Neuronal stem cell (in vitro differentiated cells): ENCODE data around the gene CUL3.
"Not testable (repeated sequence)": the region's sequence is repeated elsewhere in the genome, so short reads cannot be mapped to it uniquely, and the experiment has no call there.

ENCODE experiments used
- DNase-seq: peaks from one replicate; pipeline ENCODE4 v3.0.0-alpha.2; 2013; ENCODE audit warnings: low spot score
- H2AFZ ChIP-seq: one replicate; pipeline ENCODE4 v1.6.1; 2013; ENCODE audit warnings: mild to moderate bottlenecking, low read length, inconsistent platforms
- H2AK5ac ChIP-seq: 2 replicates; pipeline ENCODE4 v1.6.1; 2013; ENCODE audit warnings: low read depth, mild to moderate bottlenecking, inconsistent platforms, low read length, moderate library complexity, mixed read lengths
- H2BK120ac ChIP-seq: 2 replicates; pipeline ENCODE4 v1.6.1; 2013; ENCODE audit warnings: low read depth, mild to moderate bottlenecking, inconsistent platforms, low read length, moderate library complexity, mixed read lengths
- H2BK12ac ChIP-seq: one replicate; pipeline ENCODE4 v1.6.1; 2013; ENCODE audit warnings: low read length, inconsistent platforms
- H2BK15ac ChIP-seq: 2 replicates; pipeline ENCODE4 v1.6.1; 2013; ENCODE audit warnings: mild to moderate bottlenecking, low read length, inconsistent platforms, mixed read lengths
- H2BK5ac ChIP-seq: one replicate; pipeline ENCODE4 v1.6.1; 2013; ENCODE audit warnings: inconsistent platforms, mild to moderate bottlenecking, low read length, moderate library complexity
- H3K14ac ChIP-seq: one replicate; pipeline ENCODE4 v1.6.1; 2013; ENCODE audit warnings: low read length, inconsistent platforms
- H3K18ac ChIP-seq: 2 replicates; pipeline ENCODE4 v1.6.1; 2013; ENCODE audit warnings: low read length, inconsistent platforms
- H3K23ac ChIP-seq: 2 replicates; pipeline ENCODE4 v1.6.1; 2013; ENCODE audit warnings: low read depth, mild to moderate bottlenecking, mixed read lengths, low read length, inconsistent platforms; ENCODE audit not compliant: poor library complexity
- H3K27ac ChIP-seq: replicated peaks from 3 replicates; pipeline ENCODE4 v1.5.1; 2013; ENCODE audit warnings: low read length, inconsistent platforms
- H3K27me3 ChIP-seq, 3 experiments: 2 replicates each; pipeline ENCODE4 v1.6.1; 2013; ENCODE audit warnings: low read length in 3 of 3, mild to moderate bottlenecking in 2 of 3, inconsistent platforms in 1 of 3, low read depth in 1 of 3, mixed read lengths in 1 of 3, moderate library complexity in 1 of 3; ENCODE audit not compliant: control insufficient read depth in 3 of 3, insufficient read depth in 3 of 3
- H3K36me3 ChIP-seq, 2 donors: replicated peaks in 1 of 2; 2 replicates each; pipeline ENCODE4 v1.6.1; 2013; ENCODE audit warnings: low read length in 2 of 2; ENCODE audit not compliant: control insufficient read depth in 2 of 2, insufficient read depth in 2 of 2
- H3K4ac ChIP-seq: 2 replicates; pipeline ENCODE4 v1.6.1; 2013; ENCODE audit warnings: inconsistent platforms, mild to moderate bottlenecking, low read length, moderate library complexity
- H3K4me1 ChIP-seq, 2 donors: 1 replicate in 1 of 2; 2 replicates in 1 of 2; pipeline ENCODE4 v1.6.1; 2013; ENCODE audit warnings: low read length in 2 of 2, low read depth in 1 of 2; ENCODE audit not compliant: control insufficient read depth in 2 of 2, insufficient read depth in 1 of 2
- H3K4me2 ChIP-seq: one replicate; pipeline ENCODE4 v1.6.1; 2013; ENCODE audit warnings: mild to moderate bottlenecking, low read length, inconsistent platforms; ENCODE audit not compliant: insufficient read depth, poor library complexity, severe bottlenecking
- H3K4me3 ChIP-seq, 2 donors: 2 replicates each; pipeline ENCODE4 v1.5.1; 2013; ENCODE audit warnings: low read length in 2 of 2, mild to moderate bottlenecking in 2 of 2, inconsistent platforms in 1 of 2, moderate library complexity in 1 of 2
- H3K79me1 ChIP-seq: one replicate; pipeline ENCODE4 v1.6.1; 2013; ENCODE audit warnings: low read depth, mild to moderate bottlenecking, inconsistent platforms, low read length, moderate library complexity
- H3K9ac ChIP-seq: one replicate; pipeline ENCODE4 v1.6.1; 2013; ENCODE audit warnings: mild to moderate bottlenecking, low read depth, low read length, inconsistent platforms; ENCODE audit not compliant: poor library complexity
- H3K9me3 ChIP-seq, 2 donors: replicated peaks in 1 of 2; 2 replicates each; pipeline versions ENCODE3 to v1.6.1; 2013; ENCODE audit warnings: low read length in 2 of 2, mild to moderate bottlenecking in 2 of 2, inconsistent platforms in 1 of 2, low read depth in 1 of 2, mixed read lengths in 1 of 2, moderate library complexity in 1 of 2; ENCODE audit not compliant: control insufficient read depth in 2 of 2, insufficient read depth in 1 of 2
- H4K8ac ChIP-seq: one replicate; pipeline ENCODE4 v1.6.1; 2013; ENCODE audit warnings: low read depth, mild to moderate bottlenecking, inconsistent platforms, low read length, moderate library complexity
- H4K91ac ChIP-seq: one replicate; pipeline ENCODE4 v1.6.1; 2013; ENCODE audit warnings: low read length, low read depth, mild to moderate bottlenecking, inconsistent platforms; ENCODE audit not compliant: poor library complexity
- WGBS, 2 donors: extraction: QIAGEN DNeasy Blood & Tissue Kit; methylation state at CpG; one replicate each; pipeline ENCODE4 v1.1.7; 2013; ENCODE audit warnings: missing lambda C conversion rate in 2 of 2, mixed read lengths in 1 of 2; ENCODE audit not compliant: insufficient read length in 2 of 2, insufficient replicate concordance in 1 of 2; ENCODE audit errors: extremely low coverage in 2 of 2; 5-methylcytosine and 5-hydroxymethylcytosine counted together

The CUL3 gene

DNA sequence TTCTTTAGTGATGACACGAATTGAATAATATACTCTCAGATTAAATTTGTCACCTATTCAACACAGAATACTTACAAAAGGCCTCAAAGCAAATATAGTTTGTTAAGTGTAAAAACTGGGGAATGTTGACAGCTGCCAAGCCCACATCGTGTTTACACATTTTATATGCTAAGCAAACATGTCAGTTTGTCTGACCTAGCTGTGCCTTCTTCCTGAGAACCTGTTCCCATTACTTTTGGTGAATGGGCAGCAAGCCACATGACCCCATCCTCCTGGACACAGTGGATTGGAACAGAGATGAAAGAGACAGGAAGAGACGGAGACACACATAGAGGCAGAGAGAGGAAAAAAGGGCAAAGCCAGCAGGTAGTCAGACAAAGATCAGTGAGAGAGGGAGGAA, 22.9 kb upstream of the CUL3 start:
- no peak overlapping the region for H2BK120ac ChIP-seq
- no peaks in the 10 kb centered on the region for H3K27me3 ChIP-seq
- no CpG with 5 or more reads among the region's 3 CpGs for WGBS, 2 donors
- no peak overlapping the region for H3K18ac ChIP-seq
- H2AK5ac ChIP-seq: no peak overlapping the region
- H3K27ac ChIP-seq: no peak overlapping the region
- H3K4me1 ChIP-seq: no peaks in the 10 kb centered on the region
- H3K4me2 ChIP-seq: no peak overlapping the region
- no peaks in the 10 kb centered on the region for H3K79me1 ChIP-seq
- H2BK5ac ChIP-seq: no peak overlapping the region
- H4K91ac ChIP-seq: no peak overlapping the region
- no peak overlapping the region for H3K4me3 ChIP-seq
- H3K9me3 ChIP-seq: no peaks in the 10 kb centered on the region
- no peak overlapping the region for H3K9ac ChIP-seq
- H3K36me3 ChIP-seq: no peaks in the 10 kb centered on the region
- H3K4ac ChIP-seq: no peak overlapping the region
- no peak overlapping the region for H2BK12ac ChIP-seq
- peak overlapping the region; percentile 10 for H2AFZ ChIP-seq
- no peak for DNase-seq
- no peak overlapping the region for H3K23ac ChIP-seq
- no peak overlapping the region for H4K8ac ChIP-seq
- no peak overlapping the region for H2BK15ac ChIP-seq
- H3K14ac ChIP-seq: no peak overlapping the region

DNA sequence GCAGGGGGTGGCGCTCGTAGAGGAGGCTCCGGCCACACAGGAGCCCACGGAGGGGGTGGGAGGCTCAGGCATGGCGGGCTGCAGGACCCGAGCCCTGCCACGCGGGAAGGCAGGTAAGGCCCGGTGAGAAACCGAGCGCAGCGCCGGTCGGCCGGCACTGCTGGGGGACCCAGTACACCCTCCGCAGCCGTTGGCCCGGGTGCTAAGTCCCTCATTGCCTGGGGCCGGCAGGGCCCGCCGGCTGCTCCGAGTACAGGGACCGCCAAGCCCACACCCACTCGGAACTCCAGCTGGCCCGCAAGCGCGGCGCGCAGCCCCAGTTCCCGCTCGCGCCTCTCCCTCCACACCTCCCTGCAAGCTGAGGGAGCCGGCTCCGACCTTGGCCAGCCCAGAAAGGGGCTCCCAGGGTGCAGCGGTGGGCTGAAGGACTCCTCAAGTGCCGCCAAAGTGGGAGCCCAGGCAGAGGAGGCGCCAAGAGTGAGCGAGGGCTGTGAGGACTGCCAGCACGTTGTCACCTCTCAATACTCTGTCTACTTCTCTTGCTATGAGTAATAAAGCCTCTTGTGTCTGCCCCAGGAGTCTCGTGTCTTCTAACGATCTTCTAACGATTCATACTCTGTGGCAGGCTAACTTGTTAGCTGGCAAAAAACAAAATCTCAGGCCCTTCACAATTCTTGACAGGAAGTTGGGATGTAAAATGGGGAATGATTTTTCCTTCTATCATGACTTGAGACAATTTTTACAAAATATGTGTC, 18.8 kb upstream of the CUL3 start:
- H2AFZ ChIP-seq, H3K23ac ChIP-seq, DNase-seq, H3K9me3 ChIP-seq, H3K79me1 ChIP-seq, H3K4me3 ChIP-seq, H4K8ac ChIP-seq, H2BK12ac ChIP-seq, H3K14ac ChIP-seq, H3K4me2 ChIP-seq, H2BK120ac ChIP-seq, H2BK5ac ChIP-seq, H4K91ac ChIP-seq, H3K9ac ChIP-seq, H3K27me3 ChIP-seq, H3K27ac ChIP-seq, H3K4ac ChIP-seq, H2AK5ac ChIP-seq, H3K4me1 ChIP-seq, H3K36me3 ChIP-seq, H2BK15ac ChIP-seq: not testable (repeated sequence)
- H3K18ac ChIP-seq: peak overlapping the region; percentile 19
- WGBS, 2 donors: no CpG with 5 or more reads among the region's 42 CpGs

DNA sequence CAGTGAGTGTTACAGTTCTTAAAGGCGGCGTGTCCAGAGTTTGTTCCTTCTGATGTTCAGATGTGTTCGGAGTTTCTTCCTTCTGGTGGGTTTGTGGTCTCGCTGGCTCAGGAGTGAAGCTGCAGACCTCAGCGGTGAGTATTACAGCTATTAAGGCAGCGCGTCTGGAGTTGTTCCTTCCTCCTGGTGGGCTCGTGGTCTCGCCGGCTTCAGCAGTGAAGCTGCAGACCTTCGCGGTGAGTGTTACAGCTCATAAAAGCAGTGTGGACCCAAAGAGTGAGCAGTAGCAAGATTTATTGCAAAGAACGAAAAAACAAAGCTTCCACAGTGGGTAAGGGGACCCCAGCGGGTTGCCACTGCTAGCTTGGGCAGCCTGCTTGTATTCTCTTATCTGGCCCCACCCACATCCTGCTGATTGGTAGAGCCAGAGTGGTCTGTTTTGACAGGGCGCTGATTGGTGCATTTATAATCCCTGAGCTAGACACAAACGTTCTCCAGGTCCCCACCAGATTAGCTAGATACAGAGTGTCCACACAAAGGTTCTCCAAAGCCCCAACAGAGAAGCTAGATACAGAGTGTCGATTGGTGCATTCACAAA, 17.7 kb upstream of the CUL3 start:
- H3K18ac ChIP-seq, H4K91ac ChIP-seq, H3K4me1 ChIP-seq, H3K4ac ChIP-seq, H3K23ac ChIP-seq, H3K4me3 ChIP-seq, H3K27ac ChIP-seq, H2AFZ ChIP-seq, H3K27me3 ChIP-seq, H2BK120ac ChIP-seq, H3K9me3 ChIP-seq, H3K14ac ChIP-seq, H4K8ac ChIP-seq, H2BK5ac ChIP-seq, H3K79me1 ChIP-seq, H2BK12ac ChIP-seq, H2AK5ac ChIP-seq, DNase-seq, H3K36me3 ChIP-seq, H3K4me2 ChIP-seq, H2BK15ac ChIP-seq, H3K9ac ChIP-seq: not testable (repeated sequence)
- no CpG with 5 or more reads among the region's 17 CpGs for WGBS, 2 donors

DNA sequence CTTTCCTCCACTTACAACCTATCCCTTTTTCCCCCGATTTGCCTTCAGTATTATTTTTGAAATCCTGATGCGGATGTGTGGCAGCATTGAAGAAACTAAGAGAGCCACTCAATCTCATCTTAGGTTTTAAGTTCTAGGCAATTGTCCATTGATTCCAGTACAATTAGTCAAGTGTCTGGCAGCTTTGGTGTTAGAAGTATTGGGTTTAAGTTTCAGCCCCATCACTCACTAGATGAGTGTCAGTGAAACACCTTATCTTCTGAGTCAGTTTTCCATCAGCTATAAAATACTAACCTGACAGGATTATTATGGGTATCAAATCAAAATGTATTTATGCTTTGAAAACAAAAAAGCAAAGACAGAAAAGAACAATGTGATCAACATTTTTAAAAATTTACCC, 16.8 kb upstream of the CUL3 start:
- no peak overlapping the region for H3K4ac ChIP-seq
- H3K4me2 ChIP-seq: no peak overlapping the region
- H3K23ac ChIP-seq: no peak overlapping the region
- no peak overlapping the region for H3K27ac ChIP-seq
- no peak overlapping the region for H2BK120ac ChIP-seq
- H3K79me1 ChIP-seq: no peaks in the 10 kb centered on the region
- no peak overlapping the region for H3K18ac ChIP-seq
- WGBS, 2 donors: no CpG with 5 or more reads among the region's 2 CpGs
- H4K91ac ChIP-seq: no peak overlapping the region
- no peak overlapping the region for H2BK12ac ChIP-seq
- H3K9ac ChIP-seq: no peak overlapping the region
- DNase-seq: no peak
- H3K4me1 ChIP-seq: no peaks in the 10 kb centered on the region
- H3K36me3 ChIP-seq: no peaks in the 10 kb centered on the region
- H4K8ac ChIP-seq: no peak overlapping the region
- no peak overlapping the region for H3K4me3 ChIP-seq
- H3K27me3 ChIP-seq: no peaks in the 10 kb centered on the region
- H2AK5ac ChIP-seq: no peak overlapping the region
- no peak overlapping the region for H2BK5ac ChIP-seq
- H2BK15ac ChIP-seq: no peak overlapping the region
- no peaks in the 10 kb centered on the region for H3K9me3 ChIP-seq
- no peak overlapping the region for H2AFZ ChIP-seq
- H3K14ac ChIP-seq: no peak overlapping the region
